Measurements from ENCODE around the gene CUX1. TPM values are rescaled to one million over a fixed set of nuclear protein-coding genes. Genes with fewer than 3 reads are reported as not detected.

CUX1 gene
- total and polyA plus RNA-seq, 2 donors (not counting 1 experiment from before 2014, with no cell fraction given): 10.8 to 86.5 TPM

DNA sequence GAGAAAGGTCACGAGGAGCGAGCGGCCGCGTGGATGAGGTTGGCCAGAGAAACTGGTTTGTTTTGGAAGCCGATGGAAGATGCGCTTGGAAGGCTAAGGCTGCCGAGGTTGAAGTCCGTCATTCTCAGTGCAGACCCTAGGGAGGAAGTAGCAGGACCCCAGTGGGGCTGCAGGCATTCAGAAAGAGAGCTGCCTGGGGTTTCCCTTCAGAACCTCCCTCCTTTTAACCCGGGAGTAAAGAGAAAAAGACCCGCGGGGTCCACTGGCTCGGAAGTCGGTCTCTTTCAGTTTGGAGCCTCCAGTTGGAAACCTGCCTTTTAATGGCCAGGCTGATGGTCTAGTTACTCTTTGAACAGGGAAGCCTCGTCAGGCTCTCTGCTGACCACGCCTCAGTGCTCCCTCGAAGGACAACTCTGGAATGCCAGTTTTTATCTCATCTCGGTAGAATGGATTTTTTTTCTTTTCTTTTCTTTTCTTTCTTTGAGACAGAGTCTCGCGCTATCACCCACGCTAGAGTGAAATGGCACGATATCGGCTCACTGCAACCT, 188.6 kb downstream of the CUX1 start:
- H3K9me3 Mint-ChIP-seq (ENCODE audit: insufficient read depth): no peaks in the 10 kb centered on the region
- H3K9ac ChIP-seq (ENCODE audit: low read length): no peak overlapping the region
- H3K36me3 ChIP-seq (replicated peaks in 1 of 2; ENCODE audit: control extremely low read depth in 1 of 2, control insufficient read depth in 1 of 2, extremely low read depth in 1 of 2, insufficient read depth in 2 of 2, low read length in 1 of 2): no peaks in the 10 kb centered on the region
- peaks cover 15% of the 10 kb centered on the region for H4K20me1 ChIP-seq (ENCODE audit: control insufficient read depth, insufficient read depth, low read length, poor library complexity, severe bottlenecking)
- 89% methylated on average over 18 of the region's 23 CpGs for whole genome bisulfite sequencing (ENCODE audit: insufficient coverage)
- no peaks in the 10 kb centered on the region for H3K4me1 ChIP-seq (ENCODE audit: control insufficient read depth in 2 of 2, insufficient read depth in 2 of 2, low read length in 2 of 2)
- H2AFZ ChIP-seq (ENCODE audit: insufficient read depth, low read depth, low read length, poor library complexity, severe bottlenecking): no peak overlapping the region
- no peak overlapping the region for H3K4me3 ChIP-seq (ENCODE audit: control extremely low read depth in 1 of 5, extremely low read depth in 1 of 5, insufficient read depth in 1 of 5, low read depth in 2 of 5, low read length in 4 of 5)
- ChIA-PET POLR2A (no interaction called here), CTCF (no interaction called here)
- H3K79me2 ChIP-seq (ENCODE audit: control insufficient read depth, insufficient read depth, low read length): peaks cover 27% of the 10 kb centered on the region
- DNase-seq (no peak), ATAC-seq (ENCODE audit: low read depth) (no peak)
- no peaks in the 10 kb centered on the region for H3K9me3 ChIP-seq (ENCODE audit: control extremely low read depth in 1 of 3, control insufficient read depth in 2 of 3, insufficient read depth in 1 of 3, low read length in 2 of 3)
- no peaks in the 10 kb centered on the region for H3K4me1 Mint-ChIP-seq
- TF ChIP-seq EZH2 (IDR thresholded peaks at IDR 0.05; ENCODE audit: borderline replicate concordance, insufficient read depth, low read depth, low read length, poor library complexity, severe bottlenecking) (no peak), CTCF (IDR thresholded peaks at IDR 0.05) (no peak)
- H3K27ac Mint-ChIP-seq: no peak overlapping the region
- H3K27ac ChIP-seq (ENCODE audit: low read length in 2 of 2): no peak overlapping the region
- intact Hi-C loops (cut with micrococcal nuclease): no loop called here
- no peaks in the 10 kb centered on the region for H3K27me3 Mint-ChIP-seq
- no peaks in the 10 kb centered on the region for H3K27me3 ChIP-seq (replicated peaks in 1 of 4; ENCODE audit: control extremely low read depth in 1 of 4, control insufficient read depth in 3 of 4, insufficient read depth in 4 of 4, low read length in 3 of 4)
- no peak overlapping the region for H3K4me3 Mint-ChIP-seq
- no peak overlapping the region for H3K4me2 ChIP-seq (replicated peaks; ENCODE audit: low read depth, low read length, poor library complexity, severe bottlenecking)

DNA sequence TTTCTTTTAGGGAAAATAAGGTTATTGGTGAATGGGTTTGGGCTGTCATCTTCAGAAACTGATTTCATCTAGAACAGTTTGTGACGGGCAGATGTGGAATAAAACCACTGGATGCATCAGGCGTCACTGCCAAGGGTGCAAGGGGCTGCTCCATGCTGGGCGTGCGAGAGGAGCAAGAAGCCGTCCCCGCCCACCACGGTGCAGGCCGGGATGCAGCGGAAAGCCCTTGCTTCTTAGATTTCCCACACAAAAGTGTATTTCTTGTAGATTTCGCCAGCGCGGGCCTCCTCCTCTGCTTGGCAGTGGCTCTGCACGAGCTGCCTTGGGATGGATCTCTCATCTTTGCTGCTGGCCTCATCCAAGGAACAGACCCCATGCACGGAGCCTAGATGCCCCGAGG, 189.3 kb downstream of the CUX1 start:
- H3K4me2 ChIP-seq (replicated peaks; ENCODE audit: low read depth, low read length, poor library complexity, severe bottlenecking): no peak overlapping the region
- H3K27me3 ChIP-seq (replicated peaks in 1 of 4; ENCODE audit: control extremely low read depth in 1 of 4, control insufficient read depth in 3 of 4, insufficient read depth in 4 of 4, low read length in 3 of 4): no peaks in the 10 kb centered on the region
- Mint-ChIP-seq H3K4me3 (no peak overlapping the region), H3K27ac (no peak overlapping the region), H3K4me1 (no peaks in the 10 kb centered on the region), H3K27me3 (no peaks in the 10 kb centered on the region), H3K9me3 (ENCODE audit: insufficient read depth) (no peaks in the 10 kb centered on the region)
- WGBS (ENCODE audit: insufficient coverage): 97% methylated on average over 15 of the region's 15 CpGs
- H3K4me3 ChIP-seq (ENCODE audit: control extremely low read depth in 1 of 5, extremely low read depth in 1 of 5, insufficient read depth in 1 of 5, low read depth in 2 of 5, low read length in 4 of 5): no peak overlapping the region
- H2AFZ ChIP-seq (ENCODE audit: insufficient read depth, low read depth, low read length, poor library complexity, severe bottlenecking): no peak overlapping the region
- no peak for TF ChIP-seq EZH2 (IDR thresholded peaks at IDR 0.05; ENCODE audit: borderline replicate concordance, insufficient read depth, low read depth, low read length, poor library complexity, severe bottlenecking)
- TF ChIP-seq CTCF (IDR thresholded peaks at IDR 0.05): no peak
- no peak overlapping the region for H3K27ac ChIP-seq (ENCODE audit: low read length in 2 of 2)
- intact Hi-C loops (cut with micrococcal nuclease): no loop called here
- ChIA-PET POLR2A (interaction anchor here (0.6 kb wide), 1 partner anchor 38 kb away, joined by 4 read pairs; no protein-coding TSS in a partner anchor), CTCF (no interaction called here)
- H3K4me1 ChIP-seq (ENCODE audit: control insufficient read depth in 2 of 2, insufficient read depth in 2 of 2, low read length in 2 of 2): no peaks in the 10 kb centered on the region
- H3K9ac ChIP-seq (ENCODE audit: low read length): no peak overlapping the region
- H3K9me3 ChIP-seq (ENCODE audit: control extremely low read depth in 1 of 3, control insufficient read depth in 2 of 3, insufficient read depth in 1 of 3, low read length in 2 of 3): no peaks in the 10 kb centered on the region
- no peak for ATAC-seq (ENCODE audit: low read depth)
- peaks cover 15% of the 10 kb centered on the region for H4K20me1 ChIP-seq (ENCODE audit: control insufficient read depth, insufficient read depth, low read length, poor library complexity, severe bottlenecking)
- no peak for DNase-seq
- H3K36me3 ChIP-seq (replicated peaks in 1 of 2; ENCODE audit: control extremely low read depth in 1 of 2, control insufficient read depth in 1 of 2, extremely low read depth in 1 of 2, insufficient read depth in 2 of 2, low read length in 1 of 2): no peaks in the 10 kb centered on the region
- peaks cover 27% of the 10 kb centered on the region for H3K79me2 ChIP-seq (ENCODE audit: control insufficient read depth, insufficient read depth, low read length)
